NCI-H774 (cell line): ENCODE results near the gene ADI1.
"Not testable (repeated sequence)": the region's sequence is repeated elsewhere in the genome, so short reads cannot be mapped to it uniquely, and the experiment has no call there.

Source experiments
- DNase-seq: peaks from one replicate; lab custom pipeline; 2025; lab: John Stamatoyannopoulos, UW

Gene ADI1

DNA sequence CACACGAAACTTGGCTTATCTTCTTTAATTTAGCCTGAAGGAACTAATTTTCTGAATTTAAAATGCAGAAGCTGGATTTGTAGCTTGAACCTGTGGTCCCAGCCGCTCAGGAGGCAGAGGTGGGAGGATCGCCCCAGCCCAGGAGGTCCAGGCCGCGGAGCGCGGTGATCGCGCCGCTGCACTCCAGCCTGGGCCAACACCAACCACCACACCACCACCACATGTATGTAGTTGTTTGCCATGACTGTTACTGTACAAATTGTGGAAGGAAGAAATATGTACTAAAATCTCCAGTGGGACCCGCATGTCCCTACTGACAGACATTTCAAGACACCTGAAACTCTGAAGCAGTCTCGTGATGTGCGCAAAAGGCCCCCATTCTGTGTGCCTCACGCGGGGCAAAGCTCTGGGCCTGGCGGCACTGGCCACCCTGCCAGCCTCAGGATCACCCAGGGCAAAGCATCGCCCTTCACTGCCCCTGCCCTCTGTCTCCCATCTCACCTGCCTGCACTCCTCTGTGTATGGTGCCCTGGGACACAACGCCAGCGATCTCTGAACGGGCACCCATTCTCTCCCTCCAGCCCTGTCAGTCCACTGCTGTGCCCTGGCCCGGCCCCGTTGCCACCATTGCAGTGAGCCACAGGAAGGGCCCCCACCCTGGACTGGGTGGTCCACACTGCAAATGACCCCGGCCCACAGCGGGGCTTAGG, 10.1 kb upstream of the ADI1 start:
- DNase-seq = no peak

DNA sequence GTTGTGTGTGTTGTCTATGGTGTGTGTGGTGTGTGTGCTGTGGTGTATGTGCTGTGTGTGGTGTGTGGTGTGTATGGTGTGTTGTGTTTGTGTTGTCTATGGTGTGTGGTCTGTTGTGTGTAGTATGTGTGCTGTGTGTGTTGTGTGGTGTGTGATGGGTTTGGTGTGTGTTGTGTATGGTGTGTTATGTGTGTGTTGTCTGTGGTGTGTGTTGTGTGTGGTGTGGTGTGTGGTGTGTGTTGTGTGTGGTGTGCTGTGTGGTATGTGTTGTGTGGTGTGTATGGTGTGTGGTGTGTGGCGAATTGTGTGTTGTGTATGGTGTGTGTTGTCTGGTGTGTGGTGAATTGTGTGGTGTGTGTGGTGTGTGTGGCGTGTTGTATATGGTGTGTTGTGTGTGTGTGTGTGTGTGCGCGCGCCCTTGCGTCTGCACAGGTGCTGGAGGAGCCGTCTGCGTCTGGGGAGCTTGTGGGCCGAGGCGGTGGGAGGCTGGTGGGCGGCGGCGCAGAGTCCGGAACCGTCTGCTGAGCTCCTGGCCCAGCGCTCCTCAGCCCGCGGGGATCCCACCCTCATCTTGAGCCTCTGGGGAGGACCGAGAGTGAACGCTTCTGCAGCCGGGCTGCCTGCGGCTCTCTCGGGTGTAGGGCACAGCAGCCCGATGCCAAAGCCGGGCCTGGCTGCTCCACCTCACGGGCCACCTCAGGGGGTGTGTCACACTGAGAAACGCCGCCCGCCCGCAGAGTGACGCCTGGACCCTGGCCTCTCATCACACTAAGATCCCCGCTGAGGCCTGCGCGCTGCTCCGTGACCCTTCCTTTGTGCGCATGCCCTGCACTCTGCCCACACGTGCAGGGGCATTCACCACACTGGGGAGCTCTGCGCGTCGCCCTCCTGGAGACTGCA, 8.8 kb upstream of the ADI1 start:
- no peak for DNase-seq

DNA sequence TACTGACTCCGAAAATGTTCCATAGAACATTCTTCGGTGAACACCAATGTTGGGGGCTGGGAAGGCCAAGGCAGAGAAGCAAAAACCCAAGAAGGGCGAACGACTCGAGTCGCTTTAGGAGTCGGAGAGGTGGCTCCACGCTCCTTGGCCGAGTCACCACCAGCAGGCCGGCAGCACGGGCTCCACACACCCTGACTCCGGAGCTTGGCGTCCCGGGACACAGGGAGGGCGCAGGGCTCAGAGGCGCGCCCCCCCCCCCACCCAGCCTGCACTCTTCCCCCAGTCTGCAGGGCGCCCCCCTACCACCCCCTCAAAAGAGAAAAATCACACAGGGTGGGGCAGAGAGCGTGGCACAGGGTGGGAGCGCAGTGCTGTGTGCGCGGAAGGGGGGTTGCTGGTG, 7.5 kb upstream of the ADI1 start:
- DNase-seq = no peak

DNA sequence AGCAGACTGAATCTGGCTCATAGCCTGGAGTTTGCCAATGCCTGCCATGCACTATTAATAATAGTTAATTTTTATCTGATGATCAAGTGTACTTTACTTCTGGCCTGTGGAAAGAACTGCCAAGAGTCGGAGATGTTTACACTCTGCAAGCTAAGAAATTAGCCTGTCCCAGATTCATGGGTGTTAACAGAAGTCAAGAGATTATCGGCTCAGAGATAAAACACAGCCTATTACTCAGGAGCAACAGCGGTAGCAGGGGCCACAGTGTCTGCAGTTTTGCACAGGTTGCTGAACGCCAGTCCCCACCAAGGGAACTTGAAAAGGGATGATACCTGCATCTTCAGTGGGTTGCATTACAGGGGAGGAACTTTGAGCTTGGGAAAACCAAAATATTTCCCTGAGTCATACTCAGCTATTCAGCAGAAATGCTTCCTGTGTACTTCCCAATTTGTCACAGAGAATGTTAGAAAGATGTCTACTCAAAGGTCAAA, 4.3 kb upstream of the ADI1 start:
- no peak for DNase-seq

DNA sequence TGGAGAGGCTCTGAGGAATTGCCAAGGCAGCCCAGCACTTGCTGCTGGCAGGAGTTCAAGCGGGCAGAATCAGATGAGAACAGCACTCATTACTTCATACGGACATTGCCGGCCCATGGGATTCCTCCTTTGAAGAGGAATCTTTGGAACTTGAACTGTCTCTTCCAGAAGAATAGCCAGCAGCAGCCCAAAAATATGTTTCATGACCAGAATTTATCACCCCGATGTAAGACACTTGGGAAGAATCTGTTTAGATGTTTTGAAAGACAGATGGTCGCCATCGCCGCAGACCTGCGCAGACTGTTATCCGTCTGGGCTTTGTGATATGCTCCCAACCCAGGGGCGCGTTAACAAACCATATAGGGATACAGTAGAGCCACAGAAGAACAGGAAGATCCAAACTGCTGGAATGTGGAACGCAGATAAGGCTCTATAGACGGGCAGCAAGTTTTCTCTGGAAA, 3.7 kb upstream of the ADI1 start:
- DNase-seq = no peak

DNA sequence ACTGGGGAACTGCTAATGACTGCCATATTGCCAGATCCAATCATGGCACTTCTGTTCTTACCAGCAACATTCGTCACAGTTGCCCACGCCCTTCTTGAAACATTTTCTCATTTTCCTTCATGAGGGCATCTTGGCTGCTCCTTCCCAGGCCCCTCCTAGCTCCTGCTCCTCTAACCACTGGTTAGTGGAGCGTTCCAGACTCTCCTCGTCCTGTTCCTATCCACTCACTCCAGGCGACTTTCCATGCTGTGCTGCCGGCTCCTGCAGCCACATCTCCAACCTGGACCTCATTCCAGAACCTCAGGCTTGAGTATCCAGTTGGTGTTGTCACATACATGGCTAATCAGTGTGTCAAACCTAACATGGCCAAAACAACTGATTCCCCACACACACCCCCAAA, 1.3 kb upstream of the ADI1 start:
- peak; percentile 34 for DNase-seq

DNA sequence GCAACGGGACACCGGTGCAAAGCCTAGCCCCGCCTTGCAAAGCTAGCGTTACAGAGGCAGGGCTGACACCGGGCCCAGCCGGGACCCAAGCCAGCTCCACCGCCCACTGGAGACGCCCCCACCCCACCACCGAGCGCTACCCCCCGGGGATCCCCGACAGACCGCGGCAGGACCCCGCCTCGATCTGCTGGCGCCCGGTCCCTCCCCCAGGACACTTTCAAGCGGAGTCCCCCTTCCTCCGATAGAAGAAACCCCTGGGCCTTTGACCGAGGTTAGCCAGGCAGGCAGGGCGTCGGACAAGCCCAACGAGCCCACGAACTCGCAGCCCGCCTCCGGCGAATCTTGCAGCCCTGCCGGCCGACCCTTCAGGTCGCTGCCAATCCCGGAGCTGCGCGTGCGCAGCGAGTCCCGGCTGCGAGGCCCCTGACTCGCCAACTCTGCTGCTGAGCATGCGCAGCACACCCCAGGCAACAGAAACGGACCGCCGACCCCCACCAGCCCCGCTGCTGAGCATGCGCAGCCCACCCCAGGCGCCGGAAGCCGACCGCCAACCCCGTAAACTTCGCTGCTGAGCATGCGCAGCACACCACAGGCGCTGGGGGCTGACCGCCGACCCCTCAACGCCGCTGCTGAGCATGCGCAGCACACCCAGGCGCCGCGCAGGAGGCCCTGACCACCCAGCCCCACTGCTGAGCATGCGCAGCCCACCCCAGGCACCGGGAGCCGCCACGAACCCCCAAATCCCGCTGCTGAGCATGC, 656 bp downstream of the ADI1 start:
- peak; percentile 93 for DNase-seq

DNA sequence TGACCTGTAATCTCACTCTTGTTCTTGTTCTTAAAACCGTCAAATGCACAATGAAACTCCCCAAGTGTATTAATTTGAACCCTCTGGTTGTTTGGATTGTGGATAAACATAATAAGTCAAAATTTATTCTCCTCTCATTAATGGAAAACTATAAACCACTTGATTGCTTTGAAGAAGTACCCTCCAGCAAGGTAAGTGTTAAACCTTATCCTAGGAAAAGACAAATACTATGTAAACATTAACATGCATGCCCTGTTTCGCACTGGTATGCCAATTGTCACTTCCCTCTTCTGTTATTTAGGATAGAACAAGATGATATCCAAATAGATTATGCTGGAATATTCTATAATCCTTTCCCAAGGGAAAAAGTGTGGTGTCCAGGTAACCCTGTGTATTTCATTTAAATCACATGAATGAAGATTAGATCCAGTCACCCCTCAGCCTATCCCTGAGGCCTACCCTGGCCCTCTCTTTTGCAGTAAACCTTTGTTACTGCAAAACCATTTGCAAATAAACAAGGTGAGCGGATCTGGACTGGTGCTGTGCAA, 1.3 kb downstream of the ADI1 start:
- no peak for DNase-seq

DNA sequence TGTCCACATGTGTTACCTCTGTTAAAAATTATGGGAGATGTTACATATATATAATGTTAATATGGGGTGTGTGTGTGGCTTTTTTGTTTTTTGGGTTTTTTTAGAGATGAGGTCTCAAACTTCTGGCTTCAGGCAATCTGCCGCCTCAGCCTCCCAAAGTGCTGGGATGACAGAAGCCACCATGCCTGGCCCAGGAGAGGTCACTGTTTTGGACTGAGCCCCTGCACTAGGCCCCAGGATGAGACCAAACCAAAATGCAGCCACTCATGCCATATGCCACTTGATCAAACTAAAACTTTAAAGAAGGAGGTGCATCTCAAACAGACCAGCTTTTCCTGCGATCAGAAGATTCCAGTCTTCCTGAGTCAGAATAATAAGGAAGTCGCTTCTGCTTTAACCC, 2.5 kb downstream of the ADI1 start:
- DNase-seq = no peak

DNA sequence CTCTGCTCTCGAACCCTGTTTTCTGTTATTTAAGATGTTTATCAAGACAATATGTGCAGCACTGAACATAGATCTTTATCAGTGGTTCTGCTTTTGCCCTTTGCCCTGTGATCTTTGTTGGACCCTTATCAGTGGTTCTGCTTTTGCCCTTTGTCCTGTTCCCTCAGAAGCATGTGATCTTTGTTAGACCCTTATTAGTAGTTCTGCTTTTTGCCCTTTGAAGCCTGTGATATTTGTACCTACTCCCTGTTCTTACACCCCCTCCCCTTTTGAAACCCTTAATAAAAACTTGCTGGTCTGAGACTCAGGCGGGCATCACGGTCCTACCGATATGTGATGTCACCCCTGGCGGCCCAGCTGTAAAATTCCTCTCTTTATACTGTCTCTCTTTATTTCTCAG, 3.9 kb downstream of the ADI1 start:
- not testable (repeated sequence) for DNase-seq

DNA sequence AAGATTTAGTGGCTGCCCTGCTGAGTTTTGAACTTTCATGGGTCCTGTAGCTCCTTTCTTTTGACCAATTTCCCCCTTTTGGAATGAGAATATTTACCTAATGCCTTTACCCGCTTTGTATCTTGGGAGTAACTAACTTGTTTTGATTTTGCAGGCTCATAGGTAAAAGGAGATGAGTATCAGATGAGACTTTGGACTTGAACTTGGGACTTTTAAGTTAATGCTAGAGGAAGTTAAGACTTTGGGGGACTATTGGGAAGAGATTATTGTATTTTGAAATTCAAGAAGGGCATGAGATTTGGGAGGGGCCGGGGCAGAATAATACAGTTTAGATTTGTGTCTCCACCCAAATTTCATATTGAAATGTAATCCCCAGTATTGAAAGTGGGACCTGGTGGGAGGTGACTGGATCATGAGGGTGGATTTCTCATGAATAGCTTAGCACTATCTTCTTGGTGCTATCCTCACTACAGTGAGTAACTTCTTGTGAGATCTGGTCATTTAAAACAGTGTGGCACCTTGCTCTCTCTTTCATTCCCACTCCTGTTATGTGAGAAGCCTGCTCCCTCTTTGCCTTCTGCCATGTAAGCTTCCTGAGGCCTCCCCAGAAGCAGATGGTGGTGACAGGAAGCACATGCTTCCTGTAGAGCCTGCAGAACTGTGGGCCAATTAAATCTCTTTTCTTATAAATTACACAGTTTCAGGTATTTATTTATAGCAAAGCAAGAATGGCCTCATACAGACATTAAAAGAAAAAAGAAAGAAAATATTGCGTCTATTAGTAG, 6.1 kb downstream of the ADI1 start:
- DNase-seq = no peak

DNA sequence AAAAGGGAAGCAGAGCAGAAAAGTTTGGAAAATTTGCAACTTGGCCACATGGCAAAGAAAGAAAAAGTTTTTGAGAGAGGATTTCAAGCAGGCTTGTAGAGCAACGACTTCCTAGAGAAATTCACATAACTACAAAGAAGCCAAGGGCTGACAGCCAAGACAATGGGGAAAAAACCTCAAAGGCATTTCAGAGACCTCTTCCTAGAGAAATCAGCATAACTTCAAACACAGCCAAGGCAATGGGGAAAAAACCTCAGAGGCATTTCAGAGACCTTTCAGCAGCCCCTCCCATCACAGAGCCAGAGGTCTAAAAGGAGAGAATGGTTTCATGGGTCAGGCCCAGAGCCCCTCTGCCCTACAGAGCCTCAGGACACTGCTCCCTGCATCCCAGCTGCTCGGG, 7.2 kb downstream of the ADI1 start:
- DNase-seq = no peak

DNA sequence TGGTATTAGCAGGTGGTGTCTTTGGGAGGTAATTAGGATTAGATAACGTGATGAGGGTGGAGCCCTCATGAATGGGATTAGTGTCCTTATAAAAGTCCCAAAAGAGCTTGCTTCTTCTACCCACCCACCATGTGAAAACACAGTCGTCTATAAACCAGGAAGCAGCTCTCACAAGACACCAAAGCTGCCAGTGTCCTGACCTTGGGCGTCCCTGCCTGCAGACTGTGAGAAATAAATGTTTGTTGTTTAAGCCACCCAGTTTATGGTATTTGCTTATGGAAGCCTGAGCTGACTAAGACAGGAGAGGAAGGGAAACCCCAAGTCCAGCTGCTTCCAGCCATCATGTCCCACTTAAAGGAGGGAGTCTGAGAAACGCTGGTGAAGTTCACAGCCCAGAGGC, 13.6 kb downstream of the ADI1 start:
- peak; percentile 79 for DNase-seq

DNA sequence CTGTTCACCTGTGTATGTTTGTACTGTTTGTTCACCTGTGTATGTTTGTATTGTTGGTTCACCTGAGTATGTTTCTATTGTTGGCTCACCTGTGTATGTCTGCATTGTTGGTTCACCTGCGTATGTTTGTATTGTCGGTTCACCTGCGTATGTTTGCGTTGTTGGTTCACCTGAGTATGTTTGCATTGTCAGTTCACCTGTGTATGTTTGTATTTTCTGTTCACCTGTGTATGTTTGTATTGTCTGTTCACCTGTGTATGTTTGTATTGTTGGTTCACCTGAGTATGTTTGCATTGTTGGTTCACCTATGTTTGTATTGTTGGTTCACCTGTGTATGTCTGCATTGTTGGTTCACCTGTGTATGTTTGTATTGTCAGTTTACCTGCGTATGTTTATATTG, 14.6 kb downstream of the ADI1 start:
- peak; percentile 97 for DNase-seq

DNA sequence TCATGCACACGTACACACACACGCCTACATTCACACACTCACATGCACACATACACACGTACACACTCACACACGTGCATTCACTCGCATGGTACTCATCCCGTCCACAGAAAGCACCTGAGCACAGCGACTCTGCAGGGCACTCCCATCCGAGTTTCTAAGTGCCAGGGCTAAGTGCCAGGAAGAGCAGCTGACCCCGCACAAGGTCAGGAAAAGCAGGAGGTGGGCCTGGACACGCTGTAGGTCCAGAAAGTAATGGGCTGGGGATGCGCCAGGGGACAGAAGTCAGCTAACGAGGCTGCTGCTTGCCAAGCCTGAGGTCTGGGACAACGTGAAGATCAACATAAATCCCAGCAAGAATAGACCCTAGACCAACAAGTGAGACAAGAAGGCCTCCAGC, 15.8 kb downstream of the ADI1 start:
- DNase-seq = peak; percentile 37

DNA sequence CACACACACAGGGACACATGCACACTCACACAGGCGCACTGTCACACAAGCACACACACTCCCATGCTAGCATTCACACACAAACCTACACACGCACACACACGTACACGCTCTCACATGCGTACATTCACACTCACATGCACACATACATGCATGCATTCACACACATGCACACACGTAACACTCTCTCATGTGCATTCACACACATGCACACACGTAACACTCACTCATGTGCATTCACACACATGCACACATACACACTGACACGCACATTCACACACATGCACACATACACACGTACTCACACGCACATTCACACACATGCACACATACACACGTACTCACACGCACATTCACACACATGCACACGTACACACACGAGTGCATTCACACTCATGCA, 16.3 kb downstream of the ADI1 start:
- DNase-seq = no peak

DNA sequence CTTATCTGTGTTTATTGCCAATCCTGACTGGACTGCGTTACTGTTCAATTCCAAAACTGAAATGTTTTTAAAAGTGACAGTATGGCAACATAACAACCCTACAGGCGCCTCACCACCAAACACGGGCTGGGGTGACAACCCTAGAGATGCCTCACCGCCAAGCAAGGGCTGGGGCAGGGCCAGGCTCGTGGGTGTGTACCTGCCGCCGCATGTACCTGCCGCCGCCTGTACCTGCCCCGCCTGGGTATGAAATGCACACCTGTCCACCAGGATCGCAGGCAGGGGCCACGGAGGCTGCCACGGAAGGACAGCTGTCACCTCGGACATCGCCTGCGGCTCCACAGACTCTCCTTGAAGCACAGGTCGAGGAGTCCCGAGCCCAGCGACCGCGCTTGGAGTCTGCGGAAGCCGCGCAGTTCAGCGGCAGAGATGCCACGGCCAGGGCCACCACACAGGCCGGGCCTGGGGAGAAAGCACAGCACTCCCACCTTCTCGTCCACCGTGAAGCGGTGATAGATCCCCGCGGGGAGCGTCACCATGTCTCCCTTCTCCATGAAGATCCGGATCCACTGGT, 18.9 kb downstream of the ADI1 start:
- peak; percentile 41 for DNase-seq

DNA sequence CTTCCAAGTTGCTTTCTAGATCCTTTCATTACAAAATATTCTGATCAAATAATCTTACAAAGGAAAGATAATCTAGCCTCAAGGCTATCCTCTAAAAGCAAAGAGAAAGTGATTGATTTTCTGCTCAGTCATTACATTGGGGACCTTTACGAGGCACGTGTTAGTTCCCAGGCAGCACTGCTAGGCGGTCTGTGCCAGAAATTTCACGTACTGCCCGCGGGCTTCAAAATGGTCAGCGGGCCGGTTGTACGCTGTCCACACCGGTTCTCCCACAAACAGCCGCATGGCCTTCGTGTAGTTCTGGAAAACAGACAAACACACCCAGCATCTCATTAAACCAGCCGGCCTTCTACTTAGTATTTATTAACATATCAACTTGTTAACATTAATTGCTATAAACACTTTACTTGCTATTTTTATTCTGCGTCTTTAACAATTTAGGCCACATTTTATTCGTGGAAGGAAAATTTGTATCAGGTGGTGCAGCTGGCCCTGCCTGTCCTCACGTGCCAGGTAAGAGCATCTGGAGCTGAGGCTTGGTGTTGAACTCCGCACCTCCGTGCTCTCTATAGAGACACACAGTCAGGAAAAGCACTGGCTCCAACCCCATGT, 20.4 kb downstream of the ADI1 start:
- peak; percentile 21 for DNase-seq

DNA sequence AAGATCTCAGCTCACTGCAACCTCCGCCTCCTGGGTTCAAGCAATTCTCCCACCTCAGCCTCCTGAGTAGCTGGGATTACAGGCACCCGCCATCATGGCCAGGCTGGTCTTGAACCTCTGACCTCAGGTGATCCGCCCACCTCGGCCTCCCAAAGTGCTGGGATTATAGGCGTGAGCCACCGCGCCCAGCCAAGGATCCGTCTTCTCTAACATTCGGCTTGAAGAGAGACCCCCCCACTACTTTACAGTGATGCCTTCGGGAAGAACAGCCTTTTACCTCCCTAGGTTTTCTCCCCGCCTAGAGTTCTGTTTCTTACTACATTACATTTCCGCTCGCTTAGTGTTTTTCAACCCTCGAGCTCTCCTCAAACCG, 22.6 kb downstream of the ADI1 start:
- not testable (repeated sequence) for DNase-seq

DNA sequence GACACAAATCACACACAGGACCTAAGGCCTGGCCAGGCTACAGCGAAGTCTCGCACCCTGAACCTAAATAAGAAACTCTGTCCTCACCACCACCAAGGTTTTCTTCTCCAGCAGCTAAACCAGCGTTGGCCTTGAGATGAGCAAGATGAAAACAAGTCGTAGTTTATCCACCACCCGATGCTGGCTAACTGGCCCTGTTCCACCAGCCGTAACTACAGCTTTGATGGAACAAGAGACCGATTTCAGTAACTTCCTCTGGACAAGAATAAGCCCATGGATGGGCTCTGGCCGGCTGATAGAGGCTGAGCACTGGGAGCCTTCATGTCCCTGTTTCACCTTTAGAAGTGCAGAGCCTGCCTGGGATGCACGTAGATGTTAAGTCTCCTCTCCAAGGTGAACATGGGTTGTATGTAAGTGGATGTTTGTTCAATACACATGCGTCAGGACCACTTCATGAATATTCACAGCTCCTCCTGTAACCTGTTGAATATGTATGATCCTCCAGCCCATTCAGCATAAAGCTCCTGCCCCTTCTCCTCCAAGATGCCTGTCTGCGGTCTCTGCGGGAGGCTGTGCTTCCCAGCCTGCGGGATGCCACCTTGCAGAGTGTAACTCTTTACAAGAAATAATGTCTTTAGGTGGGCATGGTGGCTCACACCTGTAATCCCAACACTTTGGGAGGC, 24.2 kb downstream of the ADI1 start:
- peak; percentile 44 for DNase-seq
